Urinary bladder (tissue), 4 donors: ENCODE measurements around the gene POLR2J3. TPM values are rescaled to one million over a fixed set of nuclear protein-coding genes. Genes with fewer than 3 reads are reported as not detected.
"Not testable (repeated sequence)": the region's sequence is repeated elsewhere in the genome, so short reads cannot be mapped to it uniquely, and the experiment has no call there.

ENCODE experiments used
- DNase-seq: peaks from one replicate; pipeline ENCODE4 v3.0.0-alpha.2; 2015; ENCODE audit errors: extremely low spot score
- H3K27ac ChIP-seq: one replicate; pipeline ENCODE4 v1.5.1; 2013; ENCODE audit warnings: low read depth, mild to moderate bottlenecking, moderate library complexity
- H3K36me3 ChIP-seq: one replicate; pipeline ENCODE4 v1.6.1; 2013; ENCODE audit warnings: mild to moderate bottlenecking, moderate library complexity; ENCODE audit not compliant: insufficient read depth
- H3K4me1 ChIP-seq: one replicate; pipeline ENCODE4 v1.6.1; 2013; ENCODE audit warnings: mild to moderate bottlenecking, moderate library complexity; ENCODE audit not compliant: insufficient read depth
- H3K4me3 ChIP-seq: one replicate; pipeline ENCODE4 v1.5.1; 2013; ENCODE audit warnings: low read depth, low read length
- WGBS: extraction: QIAGEN DNeasy Blood & Tissue Kit; methylation state at CpG from one replicate; pipeline ENCODE4 v1.1.7; 2013; 5-methylcytosine and 5-hydroxymethylcytosine counted together
- polyA plus RNA-seq: library from polyadenylated mRNA; stranded (reverse); fragments of 200-250 nt; gene quantifications from one replicate; pipeline ENCODE4 v1.2.3, GENCODE V29; 2013
- total RNA-seq: library from RNA; depleted of rRNA; stranded (reverse); fragments of >200 nt; gene quantifications from one replicate; pipeline ENCODE4 v1.2.3, GENCODE V29; 2014
- donor health status: healthy with polysubstance abuse.
- donor health status: healthy.

POLR2J3 gene
- total and polyA plus RNA-seq, 2 donors: 46.1 to 53.4 TPM

GRCh38 chr7:102527182-102527581, 45.2 kb downstream of the POLR2J3 start:
- H3K4me3 ChIP-seq, DNase-seq, H3K36me3 ChIP-seq, H3K27ac ChIP-seq, H3K4me1 ChIP-seq: not testable (repeated sequence)
- WGBS: 76% methylated on average over 1 of the region's 8 CpGs

GRCh38 chr7:102524803-102525202, 47.6 kb downstream of the POLR2J3 start:
- H3K4me1 ChIP-seq, DNase-seq, H3K36me3 ChIP-seq, H3K27ac ChIP-seq, H3K4me3 ChIP-seq: not testable (repeated sequence)
- 71% methylated on average over 1 of the region's 2 CpGs for WGBS

DNA sequence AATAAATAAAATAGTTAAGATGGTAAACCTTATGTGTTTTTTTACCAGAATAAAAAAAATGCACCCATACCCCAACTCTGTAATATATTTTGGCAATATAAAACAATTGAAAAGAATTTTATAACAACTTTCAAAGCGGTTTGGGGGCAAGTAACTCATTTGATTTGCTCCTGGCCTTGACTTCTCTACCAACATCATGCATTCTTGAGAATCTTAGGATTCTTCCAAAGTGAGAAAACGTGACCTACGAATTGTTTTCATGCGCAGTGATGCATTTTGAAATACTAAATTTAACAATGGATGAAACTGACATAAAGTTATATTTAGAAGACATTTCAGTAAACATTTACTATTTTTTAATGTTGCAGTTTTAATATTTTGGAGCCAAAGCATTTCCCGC, 51.6 kb downstream of the POLR2J3 start:
- 87% methylated on average over 4 of the region's 5 CpGs for WGBS
- not testable (repeated sequence) for H3K4me3 ChIP-seq, H3K4me1 ChIP-seq, DNase-seq, H3K36me3 ChIP-seq, H3K27ac ChIP-seq

DNA sequence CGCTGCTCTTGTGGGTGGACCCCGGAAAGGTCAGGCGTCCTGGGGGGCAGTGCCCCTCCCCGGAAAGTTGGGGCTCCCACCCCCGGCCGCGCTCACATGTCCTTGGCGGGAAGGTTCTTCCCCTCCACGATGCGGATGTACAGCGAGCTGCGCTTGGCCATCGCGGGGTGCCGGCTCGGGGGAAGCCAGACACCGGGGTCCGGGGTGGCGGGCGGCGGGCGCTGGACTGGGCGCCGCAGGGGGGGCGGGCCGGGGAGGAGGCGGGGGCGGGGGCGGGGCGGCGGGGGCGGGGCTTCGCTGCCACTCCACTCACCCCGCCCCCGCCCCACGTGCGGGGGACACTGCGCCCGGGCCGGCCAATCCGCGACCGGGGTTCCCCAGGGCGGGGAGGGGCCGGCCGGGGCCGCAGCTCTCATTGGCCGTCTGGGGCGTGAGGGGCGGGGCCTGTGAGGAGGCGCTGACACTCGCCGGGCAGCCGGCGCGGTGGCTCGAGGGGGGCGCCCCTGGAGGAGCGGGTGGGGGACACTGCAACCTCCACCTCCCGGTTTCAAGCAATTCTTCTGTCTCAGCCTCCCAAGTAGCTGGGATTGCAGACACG, 54.7 kb downstream of the POLR2J3 start, which contains the start of gene RASA4B:
Gene RASA4B (minus strand): TSS at position 228 of the 598 bp plus-strand sequence. CDS start 67 bp downstream, at position 161.
- H3K27ac ChIP-seq, H3K4me1 ChIP-seq, DNase-seq, H3K4me3 ChIP-seq, H3K36me3 ChIP-seq: not testable (repeated sequence)
- under 1% methylated on average over 19 of the region's 61 CpGs for WGBS

Other genes starting within 250 kb of the POLR2J3 start
- gene SPDYE6, start 216.1 kb downstream of the POLR2J3 start, total RNA-seq: not detected
- gene SPDYE6, start 216.1 kb downstream of the POLR2J3 start, polyA plus RNA-seq: not detected
- 15.2 TPM for gene PRKRIP1, start 176.2 kb downstream of the POLR2J3 start, total RNA-seq
- 23.8 TPM for gene PRKRIP1, start 176.2 kb downstream of the POLR2J3 start, polyA plus RNA-seq
- gene ORAI2, start 139.0 kb downstream of the POLR2J3 start, total RNA-seq: 11.5 TPM
- gene ORAI2, start 139.0 kb downstream of the POLR2J3 start, polyA plus RNA-seq: 13.1 TPM
- gene ALKBH4, start 107.7 kb downstream of the POLR2J3 start, total RNA-seq: 9.7 TPM
- gene ALKBH4, start 107.7 kb downstream of the POLR2J3 start, polyA plus RNA-seq: 11.8 TPM
- 8.6 TPM for gene LRWD1, start 107.6 kb downstream of the POLR2J3 start, total RNA-seq
- gene LRWD1, start 107.6 kb downstream of the POLR2J3 start, polyA plus RNA-seq: 17.5 TPM
- gene POLR2J, start 93.7 kb downstream of the POLR2J3 start, total RNA-seq: 12.5 TPM
- 71.3 TPM for gene POLR2J, start 93.7 kb downstream of the POLR2J3 start, polyA plus RNA-seq
- gene RASA4B, start 54.8 kb downstream of the POLR2J3 start, total RNA-seq: 6.1 TPM
- 19.9 TPM for gene RASA4B, start 54.8 kb downstream of the POLR2J3 start, polyA plus RNA-seq
- 15.4 TPM for gene UPK3BL2, start 28.9 kb downstream of the POLR2J3 start, total RNA-seq
- 15.5 TPM for gene UPK3BL2, start 28.9 kb downstream of the POLR2J3 start, polyA plus RNA-seq
- gene SPDYE2, start 21.4 kb downstream of the POLR2J3 start, total RNA-seq: 0.16 TPM
- 0.14 TPM for gene SPDYE2, start 21.4 kb downstream of the POLR2J3 start, polyA plus RNA-seq
- 30.9 TPM for gene RASA4, start 44.2 kb upstream of the POLR2J3 start, total RNA-seq
- gene RASA4, start 44.2 kb upstream of the POLR2J3 start, polyA plus RNA-seq: 74.3 TPM
- gene UPK3BL1, start 70.2 kb upstream of the POLR2J3 start, total RNA-seq: 135 TPM
- gene UPK3BL1, start 70.2 kb upstream of the POLR2J3 start, polyA plus RNA-seq: 49.0 TPM
- gene SPDYE2B, start 77.7 kb upstream of the POLR2J3 start, total RNA-seq: not detected
- gene SPDYE2B, start 77.7 kb upstream of the POLR2J3 start, polyA plus RNA-seq: not detected
- 7.8 TPM for gene POLR2J2, start 99.1 kb upstream of the POLR2J3 start, total RNA-seq
- 0.48 TPM for gene POLR2J2, start 99.1 kb upstream of the POLR2J3 start, polyA plus RNA-seq
- 17.8 TPM for gene FAM185A, start 176.4 kb upstream of the POLR2J3 start, total RNA-seq
- 7.5 TPM for gene FAM185A, start 176.4 kb upstream of the POLR2J3 start, polyA plus RNA-seq